OCI-LY3 (cell line): ENCODE data around the gene POLR2E.

Experiments
- H2AFZ ChIP-seq: fragments of 200-600, 300-600 bp; shearing (Covaris generic); 2 replicates; pipeline ENCODE4 v1.6.0; 2014; ENCODE audit warnings: antibody characterized with exemption, low read depth, low read length
- H3K27ac ChIP-seq: fragments of 200-600, 300-600 bp; sonication (generic); 2 replicates; pipeline ENCODE4 v1.5.1; 2014; ENCODE audit warnings: mild to moderate bottlenecking, low read length, moderate library complexity, mixed read lengths
- H3K27me3 ChIP-seq: fragments of 200-600, 300-600 bp; sonication (generic); 2 replicates; pipeline ENCODE4 v1.6.1; 2014; ENCODE audit warnings: low read depth, low read length, mixed read lengths
- H3K36me3 ChIP-seq: fragments of 200-600, 300-600 bp; sonication (generic); replicated peaks from 2 replicates; pipeline ENCODE3; 2014; ENCODE audit warnings: low read depth, low read length, mixed read lengths
- H3K4me1 ChIP-seq: fragments of 300-600, 200-600 bp; sonication (generic); 2 replicates; pipeline ENCODE4 v1.6.1; 2014; ENCODE audit warnings: low read length, mixed read lengths
- H3K4me2 ChIP-seq: fragments of 200-600, 300-600 bp; sonication (generic); 2 replicates; pipeline ENCODE4 v1.6.1; 2014; ENCODE audit warnings: low read length, mixed read lengths
- H3K4me3 ChIP-seq: fragments of 300-600, 200-600 bp; sonication (generic); 2 replicates; pipeline ENCODE4 v1.5.1; 2014; ENCODE audit warnings: antibody characterized with exemption, mild to moderate bottlenecking, low read length, moderate library complexity
- H3K79me2 ChIP-seq: fragments of 300-600, 200-600 bp; shearing (Covaris generic); 2 replicates; pipeline ENCODE4 v1.6.1; 2014; ENCODE audit warnings: mild to moderate bottlenecking, low read length, mixed read lengths
- H3K9ac ChIP-seq: fragments of 300-600, 200-600 bp; shearing (Covaris generic); 2 replicates; pipeline ENCODE4 v1.6.0; 2014; ENCODE audit warnings: mild to moderate bottlenecking, low read length, moderate library complexity
- H3K9me3 ChIP-seq: fragments of 200-600, 300-600 bp; shearing (Covaris generic); 2 replicates; pipeline ENCODE4 v1.6.1; 2014; ENCODE audit warnings: low read length, mixed read lengths; ENCODE audit not compliant: insufficient read depth
- H4K20me1 ChIP-seq: fragments of 200-600, 300-600 bp; sonication (generic); 2 replicates; pipeline ENCODE4 v1.6.1; 2016; ENCODE audit warnings: low read length, mixed read lengths; ENCODE audit not compliant: insufficient read depth
- CTCF ChIP-seq: fragments of 200-600, 300-600 bp; sonication (generic); IDR thresholded peaks from 2 replicates; pipeline ENCODE4 v1.5.1; 2014; ENCODE audit warnings: antibody characterized with exemption, low read length, low read depth
- EZH2phosphoT487 ChIP-seq: fragments of 200-600 bp; shearing (Covaris generic); IDR thresholded peaks from 2 replicates; pipeline ENCODE4 v1.6.1; 2018; ENCODE audit warnings: antibody characterized with exemption, mixed run types, low read depth

Gene POLR2E

GRCh38 chr19:1039646-1040475, 55.3 kb downstream of the POLR2E start, which contains the start of gene ABCA7:
Gene ABCA7, plus strand, starts transcription at chr19:1040107. Its CDS starts 1,255 bp downstream, at chr19:1041362.
- peaks cover 28% of the 10 kb centered on the region for H3K36me3 ChIP-seq
- TF ChIP-seq EZH2phosphoT487 = no peak
- TF ChIP-seq CTCF = no peak
- H3K9ac ChIP-seq = peak within 1 kb of the TSS; percentile 77
- peaks cover 41% of the 10 kb centered on the region for H3K4me1 ChIP-seq
- H2AFZ ChIP-seq = no peak within 1 kb of the TSS
- no peaks in the 10 kb centered on the region for H3K27me3 ChIP-seq
- peak within 1 kb of the TSS; percentile 95 for H3K4me2 ChIP-seq
- peaks cover 22% of the 10 kb centered on the region; the same call in 1 of the 2 replicates for H3K79me2 ChIP-seq
- H3K9me3 ChIP-seq = no peaks in the 10 kb centered on the region
- peak within 1 kb of the TSS; percentile 82 for H3K4me3 ChIP-seq
- H4K20me1 ChIP-seq = peaks cover 5% of the 10 kb centered on the region; the same call in 1 of the 2 replicates
- peak within 1 kb of the TSS; percentile 92 for H3K27ac ChIP-seq

- Histone ChIP-seq H3K4me2 (peak overlapping the region; percentile 81), H3K9me3 (no peaks in the 10 kb centered on the region), H3K4me3 (peak overlapping the region; percentile 82), H3K9ac (peak overlapping the region; percentile 73), H3K4me1 (peaks cover 41% of the 10 kb centered on the region), H2AFZ (no peak overlapping the region), H3K27ac (peak overlapping the region; percentile 92), H3K27me3 (no peaks in the 10 kb centered on the region), H3K79me2 (peaks cover 22% of the 10 kb centered on the region; the same call in 1 of the 2 replicates), H4K20me1 (peaks cover 5% of the 10 kb centered on the region; the same call in 1 of the 2 replicates), H3K36me3 (peaks cover 24% of the 10 kb centered on the region)
- TF ChIP-seq EZH2phosphoT487 (no peak), CTCF (no peak)
Measured at GRCh38 chr19:1038978-1039645, 56.1 kb downstream of the POLR2E start.

- no peak for TF ChIP-seq CTCF
- no peak for TF ChIP-seq EZH2phosphoT487
- Histone ChIP-seq H3K4me1 (peaks cover 41% of the 10 kb centered on the region), H3K27ac (peak overlapping the region; percentile 92), H3K79me2 (peaks cover 28% of the 10 kb centered on the region), H3K9ac (peak overlapping the region; percentile 73), H2AFZ (no peak overlapping the region), H3K36me3 (peaks cover 30% of the 10 kb centered on the region), H3K27me3 (no peaks in the 10 kb centered on the region), H3K4me3 (peak overlapping the region; percentile 82), H3K4me2 (peak overlapping the region; percentile 81), H4K20me1 (peaks cover 5% of the 10 kb centered on the region; the same call in 1 of the 2 replicates), H3K9me3 (no peaks in the 10 kb centered on the region)
Measured at GRCh38 chr19:1037621-1038064, 57.5 kb downstream of the POLR2E start.
